MG63 (cell line): ENCODE data around the gene GTPBP6. TPM values are rescaled to one million over a fixed set of nuclear protein-coding genes. Genes with fewer than 3 reads are reported as not detected.

ENCODE experiments used
- DNase-seq: peaks from one replicate; pipeline ENCODE4 v3.0.0-alpha.2; 2020
- H3K27me3 ChIP-seq: fragments of 250-450 bp; sonication (Bioruptor Pico); 2 replicates; pipeline ENCODE4 v1.5.1; 2020; ENCODE audit warnings: mild to moderate bottlenecking, moderate library complexity
- H3K36me3 ChIP-seq: fragments of 250-450 bp; sonication (Bioruptor Pico); 2 replicates; pipeline ENCODE4 v1.5.1; 2020; ENCODE audit warnings: mild to moderate bottlenecking, moderate library complexity
- H3K4me3 ChIP-seq: fragments of 250-450 bp; sonication (Bioruptor Pico); 2 replicates; pipeline ENCODE4 v1.5.1; 2020; ENCODE audit warnings: mild to moderate bottlenecking, moderate library complexity
- H3K9me3 ChIP-seq: fragments of 250-450 bp; sonication (Bioruptor Pico); 2 replicates; pipeline ENCODE4 v1.5.1; 2020; ENCODE audit warnings: mild to moderate bottlenecking, moderate library complexity
- total RNA-seq: library from RNA; depleted of rRNA; stranded (reverse); fragments of >200 nt; shearing (Covaris generic); gene quantifications from 2 replicates; pipeline ENCODE4 v1.2.3, GENCODE V29; 2014; ENCODE audit warnings: low replicate concordance

The GTPBP6 gene
- total RNA-seq, 1 experiment from 2014 or later: 79.5 TPM

GRCh38 chrX:341541-342101 lies 23.0 kb upstream of the GTPBP6 start:
- no peak overlapping the region for H3K4me3 ChIP-seq

DNA sequence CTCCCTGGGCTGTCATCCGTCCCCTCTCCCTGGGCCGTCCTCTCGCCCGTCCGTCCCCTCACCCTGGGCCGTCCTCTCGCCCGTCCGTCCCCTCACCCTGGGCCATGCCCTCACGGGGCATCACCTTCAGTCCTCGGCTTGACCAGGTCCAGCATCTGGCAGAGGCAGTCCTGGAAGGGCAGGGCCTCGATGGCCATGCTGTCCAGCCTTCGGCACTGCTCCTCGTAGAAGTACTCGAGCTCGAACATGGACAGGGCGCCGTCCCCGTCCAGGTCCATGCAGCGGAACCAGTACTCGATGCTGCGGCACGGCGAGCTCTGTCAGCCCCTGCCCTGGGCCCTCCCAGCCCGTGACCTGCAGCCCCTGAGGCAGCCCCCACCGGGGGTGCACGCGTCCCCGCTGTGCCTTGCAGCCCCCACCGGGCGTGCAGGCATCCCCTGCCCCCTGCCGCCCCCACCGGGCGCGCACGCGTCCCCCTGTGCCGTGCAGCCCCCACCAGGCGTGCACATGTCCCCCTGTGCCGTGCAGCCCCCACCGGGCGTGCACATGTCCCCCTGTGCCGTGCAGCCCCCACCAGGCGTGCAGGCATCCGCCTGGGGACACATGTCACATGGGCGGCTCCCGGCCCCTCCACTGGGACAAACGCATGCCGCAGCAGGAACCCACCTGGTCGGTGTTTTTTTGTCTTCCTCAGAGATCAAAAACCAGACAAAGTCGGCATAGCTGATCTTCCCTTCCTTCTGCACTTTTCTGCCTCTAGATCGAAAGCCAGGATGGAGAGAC lies 22.2 kb upstream of the GTPBP6 start:
- no peaks in the 10 kb centered on the region for H3K27me3 ChIP-seq
- H3K4me3 ChIP-seq: no peak overlapping the region
- no peaks in the 10 kb centered on the region for H3K36me3 ChIP-seq
- no peak for DNase-seq
- H3K9me3 ChIP-seq: no peaks in the 10 kb centered on the region

More at GRCh38 chrX:341541-342101, 23.0 kb upstream of the GTPBP6 start:
- no peak for DNase-seq
- Histone ChIP-seq H3K9me3 (no peaks in the 10 kb centered on the region), H3K36me3 (no peaks in the 10 kb centered on the region), H3K27me3 (no peaks in the 10 kb centered on the region)

DNA sequence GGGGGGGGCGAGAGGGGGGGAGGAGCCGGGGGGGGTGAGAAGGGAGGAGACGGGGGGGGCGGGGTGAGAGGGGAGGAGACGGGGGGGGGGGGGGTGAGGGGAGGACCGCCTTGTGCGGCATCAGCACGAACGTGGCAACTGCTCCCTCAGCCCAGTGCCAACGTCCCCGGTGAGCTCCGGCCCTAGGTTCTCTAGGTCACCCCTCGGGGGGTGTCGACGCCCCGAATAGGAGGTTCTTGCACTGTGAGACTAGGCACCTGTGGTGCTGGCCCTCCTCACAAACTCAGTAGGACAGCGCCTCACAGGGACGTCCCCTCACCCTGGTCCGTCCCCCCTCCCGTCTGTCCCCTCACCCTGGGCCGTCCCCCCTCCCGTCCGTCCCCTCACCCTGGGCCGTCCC lies 21.5 kb upstream of the GTPBP6 start:
- Histone ChIP-seq H3K36me3 (no peaks in the 10 kb centered on the region), H3K9me3 (no peaks in the 10 kb centered on the region), H3K4me3 (no peak overlapping the region), H3K27me3 (no peaks in the 10 kb centered on the region)
- DNase-seq: no peak

- H3K36me3 ChIP-seq: no peaks in the 10 kb centered on the region
- no peak overlapping the region for H3K4me3 ChIP-seq
- no peak for DNase-seq
- no peaks in the 10 kb centered on the region for H3K9me3 ChIP-seq
- no peaks in the 10 kb centered on the region for H3K27me3 ChIP-seq
These were observed 20.3 kb upstream of the GTPBP6 start for GRCh38 chrX:338836-339400.

DNA sequence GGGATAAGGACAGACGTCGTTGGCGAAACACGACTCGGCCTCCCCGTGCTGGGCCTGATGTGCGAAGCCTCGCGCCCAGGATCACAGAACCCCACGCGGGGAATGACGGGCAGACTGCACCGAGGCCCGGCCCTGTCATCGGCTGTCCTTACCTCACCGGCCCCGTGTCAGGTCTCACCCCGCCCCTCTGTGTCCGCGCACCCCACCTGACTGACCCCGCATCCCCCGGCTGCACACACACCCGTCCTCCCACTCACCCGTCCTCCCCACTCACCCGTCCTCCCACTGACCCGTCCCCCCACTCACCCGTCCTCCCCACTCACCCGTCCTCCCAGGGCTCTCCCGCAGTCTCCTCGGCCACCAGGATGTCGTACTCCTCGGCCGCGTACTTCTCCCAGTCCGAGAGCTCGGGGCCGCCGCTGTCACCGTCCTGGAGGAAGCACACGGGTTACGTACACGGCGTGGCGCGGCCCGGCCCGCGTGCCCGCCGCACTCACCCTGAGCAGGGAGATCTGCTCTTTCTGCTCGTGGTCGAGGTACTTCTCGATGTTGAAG lies 19.8 kb upstream of the GTPBP6 start:
- Histone ChIP-seq H3K36me3 (no peaks in the 10 kb centered on the region), H3K27me3 (no peaks in the 10 kb centered on the region), H3K9me3 (no peaks in the 10 kb centered on the region), H3K4me3 (no peak overlapping the region)
- no peak for DNase-seq

- H3K4me3 ChIP-seq: no peak overlapping the region
- H3K27me3 ChIP-seq: no peaks in the 10 kb centered on the region
- H3K36me3 ChIP-seq: no peaks in the 10 kb centered on the region
- no peaks in the 10 kb centered on the region for H3K9me3 ChIP-seq
- DNase-seq: no peak
These were observed 18.8 kb upstream of the GTPBP6 start for GRCh38 chrX:337331-337831.

DNA sequence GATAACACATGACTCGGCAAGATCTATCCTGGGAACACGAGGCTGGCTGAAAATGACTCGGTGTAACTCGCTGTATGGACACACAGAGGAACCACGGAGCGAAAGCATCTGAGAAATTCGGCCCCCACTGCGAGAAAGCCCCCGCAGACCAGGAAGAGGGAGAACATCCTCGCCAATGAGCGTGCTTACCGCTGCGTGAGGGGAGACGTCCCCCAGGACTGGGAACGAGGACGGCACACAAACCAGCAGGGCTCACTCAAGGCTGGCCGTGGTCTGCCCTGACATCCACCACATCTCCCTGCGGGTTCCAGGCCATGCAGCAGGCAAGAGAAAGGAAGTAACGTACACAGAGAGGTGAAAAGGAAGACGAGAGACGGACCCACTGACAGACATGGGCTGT lies 17.6 kb upstream of the GTPBP6 start:
- H3K36me3 ChIP-seq: no peaks in the 10 kb centered on the region
- H3K4me3 ChIP-seq: no peak overlapping the region
- no peak for DNase-seq
- H3K27me3 ChIP-seq: no peaks in the 10 kb centered on the region
- H3K9me3 ChIP-seq: no peaks in the 10 kb centered on the region

GRCh38 chrX:335758-336155 lies 17.2 kb upstream of the GTPBP6 start:
- Histone ChIP-seq H3K36me3 (no peaks in the 10 kb centered on the region), H3K9me3 (no peaks in the 10 kb centered on the region), H3K27me3 (no peaks in the 10 kb centered on the region), H3K4me3 (no peak overlapping the region)
- DNase-seq: no peak

GRCh38 chrX:334971-335757 lies 16.6 kb upstream of the GTPBP6 start:
- Histone ChIP-seq H3K27me3 (no peaks in the 10 kb centered on the region), H3K9me3 (no peaks in the 10 kb centered on the region), H3K36me3 (no peaks in the 10 kb centered on the region), H3K4me3 (no peak overlapping the region)
- DNase-seq: no peak

DNA sequence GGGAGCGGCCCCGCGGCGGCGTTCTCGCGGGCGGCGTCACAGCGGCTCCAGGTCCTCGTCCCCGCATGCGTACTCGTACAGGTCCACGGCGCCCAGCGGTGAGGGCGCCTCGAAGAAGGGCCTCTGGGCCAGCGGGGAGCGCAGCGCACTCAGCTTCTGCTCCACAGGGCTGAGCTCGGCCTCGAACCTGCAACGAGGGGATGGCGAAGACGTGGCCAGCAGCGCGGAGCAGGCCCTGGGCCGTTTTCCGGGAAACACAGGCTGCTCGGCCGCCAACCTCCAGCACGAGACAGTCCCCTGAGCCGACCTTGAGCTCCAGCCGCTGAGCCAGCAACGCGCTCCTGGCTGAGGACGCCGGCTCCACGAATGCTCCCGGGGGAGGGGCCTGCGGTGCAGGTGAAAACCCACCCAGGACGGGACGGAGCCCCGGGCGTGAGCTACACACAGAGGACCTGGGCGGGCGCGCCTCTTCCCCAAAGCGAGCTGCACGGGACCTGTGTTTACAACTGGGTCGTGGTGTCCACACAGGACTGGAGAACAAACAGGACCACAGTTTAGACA lies 15.8 kb upstream of the GTPBP6 start:
- Histone ChIP-seq H3K36me3 (no peaks in the 10 kb centered on the region), H3K9me3 (no peaks in the 10 kb centered on the region), H3K27me3 (no peaks in the 10 kb centered on the region), H3K4me3 (no peak overlapping the region)
- no peak for DNase-seq

- Histone ChIP-seq H3K4me3 (no peak overlapping the region), H3K27me3 (no peaks in the 10 kb centered on the region), H3K9me3 (no peaks in the 10 kb centered on the region), H3K36me3 (no peaks in the 10 kb centered on the region)
- no peak for DNase-seq
These were observed 15.2 kb upstream of the GTPBP6 start for GRCh38 chrX:333611-334311.

GRCh38 chrX:332916-333610 lies 14.5 kb upstream of the GTPBP6 start:
- no peak for DNase-seq
- no peak overlapping the region for H3K4me3 ChIP-seq
- H3K27me3 ChIP-seq: no peaks in the 10 kb centered on the region
- H3K36me3 ChIP-seq: no peaks in the 10 kb centered on the region
- no peaks in the 10 kb centered on the region for H3K9me3 ChIP-seq

DNA sequence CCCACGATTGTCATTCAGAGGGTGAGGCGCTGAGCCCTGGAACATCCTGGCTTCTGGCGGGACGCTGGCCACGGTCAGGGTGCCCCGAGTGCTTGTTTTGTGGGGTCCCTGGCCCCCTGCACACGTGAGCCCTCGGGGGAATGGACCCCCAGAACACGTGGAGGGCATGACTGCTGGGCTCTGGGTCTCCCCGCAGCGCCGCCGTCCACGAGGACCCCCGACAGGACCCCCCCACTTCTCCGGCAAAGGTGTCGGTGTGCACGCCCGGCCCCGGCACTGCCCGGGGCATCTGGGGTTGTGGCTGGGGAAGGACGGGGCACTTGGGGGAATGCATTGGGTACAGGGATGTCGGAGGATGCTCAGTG lies 13.9 kb upstream of the GTPBP6 start:
- Histone ChIP-seq H3K9me3 (no peaks in the 10 kb centered on the region), H3K27me3 (no peaks in the 10 kb centered on the region), H3K4me3 (no peak overlapping the region), H3K36me3 (no peaks in the 10 kb centered on the region)
- no peak for DNase-seq

DNA sequence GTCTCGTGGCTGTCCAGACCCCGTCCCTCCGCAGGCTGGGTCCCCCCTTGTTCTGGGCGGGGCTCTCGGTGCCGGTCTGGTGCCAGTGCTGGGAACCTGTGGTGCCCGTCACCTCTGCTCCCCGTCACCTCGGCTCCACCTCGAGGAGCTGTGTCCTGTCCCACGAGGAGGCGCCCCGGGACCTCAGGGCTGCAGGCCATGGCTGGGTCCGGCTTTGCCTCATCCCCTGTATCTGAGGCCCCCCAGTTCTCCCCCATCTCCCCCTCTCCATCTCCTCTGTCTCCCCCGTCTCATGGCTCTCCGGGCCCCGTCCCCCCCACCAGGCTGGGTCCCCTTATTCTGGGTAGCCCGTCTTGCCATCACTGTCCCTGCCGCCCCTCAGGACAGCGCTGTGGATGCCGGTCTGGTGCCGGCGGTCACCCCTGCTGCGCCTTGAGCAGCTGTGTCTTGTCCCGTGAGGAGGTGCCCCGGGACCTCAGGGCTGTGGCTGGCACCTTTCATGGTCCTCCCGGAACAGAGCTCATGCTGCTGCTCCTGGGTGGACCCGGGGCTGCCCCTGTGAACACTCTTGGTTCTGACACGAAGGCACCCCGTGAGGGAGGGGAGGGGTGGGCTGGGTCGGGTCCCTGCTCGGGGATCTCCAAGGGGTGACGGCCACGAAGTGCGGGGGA lies 13.4 kb upstream of the GTPBP6 start:
- Histone ChIP-seq H3K4me3 (no peak overlapping the region), H3K9me3 (no peaks in the 10 kb centered on the region), H3K27me3 (no peaks in the 10 kb centered on the region), H3K36me3 (no peaks in the 10 kb centered on the region)
- DNase-seq: no peak

DNA sequence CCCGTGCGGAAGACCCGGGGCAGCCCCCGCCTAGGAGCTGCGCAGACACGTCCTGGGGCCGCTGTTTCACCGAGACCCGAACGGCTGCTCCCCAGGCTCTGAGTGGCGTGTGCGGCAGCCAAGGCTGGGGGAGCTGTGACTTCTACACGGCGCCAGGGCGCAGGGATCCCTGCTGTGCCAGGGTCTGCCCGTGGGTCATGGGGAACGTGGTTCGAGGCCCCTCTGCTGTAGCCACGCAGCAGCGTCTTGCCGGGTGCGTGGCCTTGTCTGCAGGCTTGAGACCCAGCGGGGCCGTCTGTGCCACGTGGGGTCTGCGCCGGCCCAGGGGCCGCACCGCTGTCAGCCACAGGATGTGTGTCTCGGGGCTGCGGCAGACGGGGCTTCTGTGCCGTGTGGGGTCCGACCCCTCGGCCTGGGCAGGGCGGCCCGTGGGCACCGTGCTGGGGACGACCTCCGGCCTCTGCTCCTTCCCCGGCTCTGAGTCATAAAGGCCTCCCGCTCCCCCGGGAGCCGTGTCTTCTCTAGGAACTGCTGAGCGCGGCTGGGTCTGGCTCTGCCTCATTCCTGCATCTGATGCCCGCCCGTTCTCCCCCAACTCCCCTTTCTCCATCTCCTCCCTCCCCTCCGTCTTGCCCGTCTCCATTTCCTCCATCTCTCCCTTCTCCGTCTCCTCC lies 12.7 kb upstream of the GTPBP6 start:
- H3K27me3 ChIP-seq: no peaks in the 10 kb centered on the region
- DNase-seq: peak; percentile 25
- no peak overlapping the region for H3K4me3 ChIP-seq
- no peaks in the 10 kb centered on the region for H3K36me3 ChIP-seq
- no peaks in the 10 kb centered on the region for H3K9me3 ChIP-seq
